A549 (cell line): ENCODE results near the gene ARHGAP35. TPM values are rescaled to one million over a fixed set of nuclear protein-coding genes. Genes with fewer than 3 reads are reported as not detected.

Experiments
- ATAC-seq, 2 experiments: fragments of 200-7000 bp in 1 of 2; fragments of >200 bp in 1 of 2; cut with Nextera tagmentation in 1 of 2; cut with Tn5 transposase in 1 of 2; 3 replicates each; pipeline versions ENCODE4 v1.8.0 to v1.9.1; 2018 to 2020; ENCODE audit warnings: mild to moderate bottlenecking in 1 of 2, moderate library complexity in 1 of 2
- CTCF ChIA-PET: fragments of 300-600 bp; sonication (Branson Sonifier 250); formaldehyde crosslinking; extraction: SDS; loops from one replicate; lab custom pipeline; 2021; ENCODE audit warnings: antibody characterized with exemption, inconsistent platforms; lab: Yijun Ruan, JAX
- POLR2A ChIA-PET: fragments of 350-600 bp; formaldehyde crosslinking; extraction: SDS; loops from one replicate; lab custom pipeline; 2021; ENCODE audit warnings: antibody characterized with exemption, inconsistent platforms; lab: Yijun Ruan, JAX
- DNase-seq, 2 experiments: peaks; one replicate each; pipeline versions ENCODE4 v3.0.0 to v3.0.0-alpha.2; 2011 to 2016; ENCODE audit warnings: low read depth in 1 of 2, low spot score in 1 of 2
- FAIRE-seq: peaks from 2 replicates; lab custom pipeline; 2011; peaks lifted over from hg19 to GRCh38; lab: Jason Lieb, UNC
- H3K27ac ChIP-seq, 2 experiments: fragments of >200 bp; sonication (Bioruptor Twin); formaldehyde crosslinking; 3 replicates each; pipeline ENCODE4 v1.5.1; 2016 to 2017
- H3K4me1 ChIP-seq: fragments of >200 bp; sonication (Bioruptor Twin); formaldehyde crosslinking; 3 replicates; pipeline ENCODE4 v1.6.1; 2016
- H3K4me2 ChIP-seq: fragments of >200 bp; sonication (Bioruptor Twin); formaldehyde crosslinking; 3 replicates; pipeline ENCODE4 v1.6.1; 2016
- H3K4me3 ChIP-seq: fragments of >200 bp; sonication (Bioruptor Twin); formaldehyde crosslinking; 3 replicates; pipeline ENCODE4 v1.5.1; 2016
- H3K9me3 ChIP-seq: fragments of >200 bp; sonication (Bioruptor Twin); formaldehyde crosslinking; 3 replicates; pipeline ENCODE4 v1.6.1; 2016
- BHLHE40 ChIP-seq: IDR thresholded peaks from 2 replicates; pipeline ENCODE4 v1.6.1; 2012; ENCODE audit warnings: low read depth, low read length, inconsistent platforms
- CEBPB ChIP-seq, 2 experiments: fragments of >200 bp in 1 of 2; sonication (Bioruptor Twin) in 1 of 2; formaldehyde crosslinking in 1 of 2; IDR thresholded peaks; 2 replicates each; pipeline ENCODE4 v1.6.1; 2012 to 2016
- CHD2 ChIP-seq: fragments of 150-350 bp; IDR thresholded peaks from 2 replicates; pipeline ENCODE4 v1.6.1; 2014; ENCODE audit warnings: low read length; ENCODE audit not compliant: partially characterized antibody
- EHMT2 ChIP-seq: fragments of 200-600 bp; sonication (generic); IDR thresholded peaks from 2 replicates; pipeline ENCODE4 v1.6.1; 2016; ENCODE audit warnings: antibody characterized with exemption, low read depth, mild to moderate bottlenecking, moderate library complexity
- EP300 ChIP-seq, 2 experiments: fragments of >200 bp; sonication (Bioruptor Twin); formaldehyde crosslinking; IDR thresholded peaks; 2 replicates in 1 of 2; 3 replicates in 1 of 2; pipeline ENCODE4 v1.6.1; 2016 to 2017
- GATA3 ChIP-seq: IDR thresholded peaks from 2 replicates; pipeline ENCODE4 v1.6.1; 2012; ENCODE audit warnings: borderline replicate concordance
- HDAC2 ChIP-seq: fragments of 200-600 bp; sonication (generic); IDR thresholded peaks from 2 replicates; pipeline ENCODE4 v1.6.1; 2016
- HEYL ChIP-seq: fragments of 250-450 bp; sonication (Bioruptor Pico); IDR thresholded peaks from 2 replicates; pipeline ENCODE4 v1.8.0; 2021; ENCODE audit warnings: mild to moderate bottlenecking, moderate library complexity
- MAFK ChIP-seq: fragments of 450-650 bp; IDR thresholded peaks from 2 replicates; pipeline ENCODE4 v1.6.1; 2014; ENCODE audit not compliant: partially characterized antibody
- NFE2L2 ChIP-seq: fragments of 150-350 bp; conservative IDR thresholded peaks from 2 replicates; pipeline ENCODE4 v1.6.1; 2014; ENCODE audit warnings: low read length
- NPAS2 ChIP-seq: fragments of 250-450 bp; sonication (Bioruptor Pico); IDR thresholded peaks from 2 replicates; pipeline ENCODE4 v1.8.0; 2022; ENCODE audit warnings: mild to moderate bottlenecking, moderate library complexity, borderline replicate concordance
- NR3C1 ChIP-seq: fragments of >200 bp; sonication (Bioruptor Twin); formaldehyde crosslinking; IDR thresholded peaks from 3 replicates; pipeline ENCODE4 v1.6.1; 2017
- POLR2A ChIP-seq: IDR thresholded peaks from 2 replicates; pipeline ENCODE4 v1.6.1; 2012; ENCODE audit warnings: mild to moderate bottlenecking, low read length
- RNF2 ChIP-seq: fragments of 200-600 bp; sonication (generic); IDR thresholded peaks from 2 replicates; pipeline ENCODE4 v1.6.1; 2016; ENCODE audit warnings: low read depth, mild to moderate bottlenecking, antibody characterized with exemption, moderate library complexity, borderline replicate concordance
- SMC3 ChIP-seq: fragments of >200 bp; sonication (Bioruptor Twin); formaldehyde crosslinking; IDR thresholded peaks from 3 replicates; pipeline ENCODE4 v1.6.1; 2018; ENCODE audit warnings: inconsistent platforms
- TP53 ChIP-seq: fragments of 250-450 bp; sonication (Bioruptor Pico); IDR thresholded peaks from 2 replicates; pipeline ENCODE4 v1.5.0; 2021; ENCODE audit warnings: mild to moderate bottlenecking, moderate library complexity
- ZC3H11A ChIP-seq: fragments of 450-650 bp; IDR thresholded peaks from 2 replicates; pipeline ENCODE4 v1.6.1; 2014; ENCODE audit warnings: antibody characterized with exemption, mild to moderate bottlenecking
- ZSCAN20 ChIP-seq: fragments of 250-450 bp; sonication (Bioruptor Pico); IDR thresholded peaks from 2 replicates; pipeline ENCODE4 v1.8.0; 2022; ENCODE audit warnings: mild to moderate bottlenecking, moderate library complexity
- WGBS: methylation state at CpG from one replicate; pipeline ENCODE4 v1.1.6; 2017; ENCODE audit errors: missing lambda C conversion rate; 5-methylcytosine and 5-hydroxymethylcytosine counted together
- polyA plus RNA-seq, 4 experiments: library from polyadenylated mRNA; depleted of rRNA in 3 of 4; stranded (reverse); fragments of >200 nt; fragmentation: RNase III in 1 of 4; extraction: RNeasy Plus Mini Kit Qiagen cat#74134 plus additional on column Dnase treatment in 1 of 4; gene quantifications; 2 replicates in 3 of 4; 3 replicates in 1 of 4; pipeline ENCODE4 v1.2.3, GENCODE V29; 2011 to 2017
- TF ChIP-seq, protein P1 (sequence below): fragments of 250-450 bp; sonication (Bioruptor Pico); IDR thresholded peaks from 2 replicates; pipeline ENCODE4 v1.5.0; 2021; ENCODE audit warnings: mild to moderate bottlenecking, moderate library complexity, borderline replicate concordance
- TF ChIP-seq, protein P2 (sequence below): IDR thresholded peaks from 2 replicates; pipeline ENCODE4 v1.6.1; 2012
- TF ChIP-seq, protein P3 (sequence below): fragments of 150-350 bp; IDR thresholded peaks from 2 replicates; pipeline ENCODE4 v1.6.1; 2014; ENCODE audit warnings: low read depth, mild to moderate bottlenecking, low read length
- TF ChIP-seq, protein P4 (sequence below): fragments of >200 bp; sonication (Bioruptor Twin); formaldehyde crosslinking; IDR thresholded peaks from 2 replicates; pipeline ENCODE4 v1.6.1; 2016
- TF ChIP-seq, protein P5 (sequence below): fragments of 250-450 bp; sonication (Bioruptor Pico); IDR thresholded peaks from 2 replicates; pipeline ENCODE4 v1.5.0; 2020; ENCODE audit warnings: low read depth, mild to moderate bottlenecking, moderate library complexity

Gene ARHGAP35
- polyA plus RNA-seq, 2 of the 4 experiments (the other 2 are of a cell fraction): 33.3 to 48.5 TPM

DNA sequence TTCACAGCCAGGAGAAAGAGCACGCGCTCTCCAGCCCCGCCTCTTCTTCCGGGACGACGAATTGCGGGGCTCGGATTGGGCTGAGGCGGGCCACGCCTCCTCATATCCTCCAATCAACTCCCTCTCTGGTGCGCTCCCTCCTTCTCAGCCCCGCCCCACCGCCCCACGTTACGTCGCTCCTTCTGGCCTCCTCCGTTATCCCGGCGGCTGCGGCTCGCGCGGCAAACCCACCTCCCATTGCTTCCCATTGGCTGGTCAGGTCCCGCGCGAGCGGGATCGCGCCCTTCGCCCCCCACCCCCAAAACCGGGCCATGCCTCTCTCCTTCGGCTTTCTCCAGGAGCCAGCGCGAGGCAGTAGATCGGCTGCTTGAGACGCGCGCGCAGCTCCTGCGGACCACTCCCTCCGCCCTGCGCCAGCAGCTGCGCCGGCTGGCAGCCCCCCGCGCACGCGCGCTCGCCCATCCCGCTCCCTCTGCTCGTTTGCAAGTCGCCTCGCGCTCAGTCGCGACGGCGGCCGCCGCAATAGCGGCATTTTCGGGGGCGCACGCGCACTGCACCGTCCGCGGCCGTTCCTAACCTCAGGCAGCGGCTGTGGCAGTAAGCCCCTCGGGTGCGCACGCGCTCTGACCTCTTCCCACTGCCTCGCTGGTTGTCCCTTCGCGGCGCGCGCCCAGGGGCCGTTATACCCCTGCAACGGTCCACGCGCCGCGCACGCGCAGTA is 512 bp upstream of the ARHGAP35 start (continued):
- no peak for TF ChIP-seq NFE2L2
- TF ChIP-seq, protein P1, sequence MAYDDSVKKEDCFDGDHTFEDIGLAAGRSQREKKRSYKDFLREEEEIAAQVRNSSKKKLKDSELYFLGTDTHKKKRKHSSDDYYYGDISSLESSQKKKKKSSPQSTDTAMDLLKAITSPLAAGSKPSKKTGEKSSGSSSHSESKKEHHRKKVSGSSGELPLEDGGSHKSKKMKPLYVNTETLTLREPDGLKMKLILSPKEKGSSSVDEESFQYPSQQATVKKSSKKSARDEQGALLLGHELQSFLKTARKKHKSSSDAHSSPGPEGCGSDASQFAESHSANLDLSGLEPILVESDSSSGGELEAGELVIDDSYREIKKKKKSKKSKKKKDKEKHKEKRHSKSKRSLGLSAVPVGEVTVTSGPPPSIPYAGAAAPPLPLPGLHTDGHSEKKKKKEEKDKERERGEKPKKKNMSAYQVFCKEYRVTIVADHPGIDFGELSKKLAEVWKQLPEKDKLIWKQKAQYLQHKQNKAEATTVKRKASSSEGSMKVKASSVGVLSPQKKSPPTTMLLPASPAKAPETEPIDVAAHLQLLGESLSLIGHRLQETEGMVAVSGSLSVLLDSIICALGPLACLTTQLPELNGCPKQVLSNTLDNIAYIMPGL: no peak
- TF ChIP-seq GATA3: no peak; the same call in 1 of the 2 replicates
- TF ChIP-seq, protein P2, sequence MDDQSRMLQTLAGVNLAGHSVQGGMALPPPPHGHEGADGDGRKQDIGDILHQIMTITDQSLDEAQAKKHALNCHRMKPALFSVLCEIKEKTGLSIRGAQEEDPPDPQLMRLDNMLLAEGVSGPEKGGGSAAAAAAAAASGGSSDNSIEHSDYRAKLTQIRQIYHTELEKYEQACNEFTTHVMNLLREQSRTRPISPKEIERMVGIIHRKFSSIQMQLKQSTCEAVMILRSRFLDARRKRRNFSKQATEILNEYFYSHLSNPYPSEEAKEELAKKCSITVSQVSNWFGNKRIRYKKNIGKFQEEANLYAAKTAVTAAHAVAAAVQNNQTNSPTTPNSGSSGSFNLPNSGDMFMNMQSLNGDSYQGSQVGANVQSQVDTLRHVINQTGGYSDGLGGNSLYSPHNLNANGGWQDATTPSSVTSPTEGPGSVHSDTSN: no peak
- TF ChIP-seq, protein P3, sequence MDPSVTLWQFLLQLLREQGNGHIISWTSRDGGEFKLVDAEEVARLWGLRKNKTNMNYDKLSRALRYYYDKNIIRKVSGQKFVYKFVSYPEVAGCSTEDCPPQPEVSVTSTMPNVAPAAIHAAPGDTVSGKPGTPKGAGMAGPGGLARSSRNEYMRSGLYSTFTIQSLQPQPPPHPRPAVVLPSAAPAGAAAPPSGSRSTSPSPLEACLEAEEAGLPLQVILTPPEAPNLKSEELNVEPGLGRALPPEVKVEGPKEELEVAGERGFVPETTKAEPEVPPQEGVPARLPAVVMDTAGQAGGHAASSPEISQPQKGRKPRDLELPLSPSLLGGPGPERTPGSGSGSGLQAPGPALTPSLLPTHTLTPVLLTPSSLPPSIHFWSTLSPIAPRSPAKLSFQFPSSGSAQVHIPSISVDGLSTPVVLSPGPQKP: no peak

DNA sequence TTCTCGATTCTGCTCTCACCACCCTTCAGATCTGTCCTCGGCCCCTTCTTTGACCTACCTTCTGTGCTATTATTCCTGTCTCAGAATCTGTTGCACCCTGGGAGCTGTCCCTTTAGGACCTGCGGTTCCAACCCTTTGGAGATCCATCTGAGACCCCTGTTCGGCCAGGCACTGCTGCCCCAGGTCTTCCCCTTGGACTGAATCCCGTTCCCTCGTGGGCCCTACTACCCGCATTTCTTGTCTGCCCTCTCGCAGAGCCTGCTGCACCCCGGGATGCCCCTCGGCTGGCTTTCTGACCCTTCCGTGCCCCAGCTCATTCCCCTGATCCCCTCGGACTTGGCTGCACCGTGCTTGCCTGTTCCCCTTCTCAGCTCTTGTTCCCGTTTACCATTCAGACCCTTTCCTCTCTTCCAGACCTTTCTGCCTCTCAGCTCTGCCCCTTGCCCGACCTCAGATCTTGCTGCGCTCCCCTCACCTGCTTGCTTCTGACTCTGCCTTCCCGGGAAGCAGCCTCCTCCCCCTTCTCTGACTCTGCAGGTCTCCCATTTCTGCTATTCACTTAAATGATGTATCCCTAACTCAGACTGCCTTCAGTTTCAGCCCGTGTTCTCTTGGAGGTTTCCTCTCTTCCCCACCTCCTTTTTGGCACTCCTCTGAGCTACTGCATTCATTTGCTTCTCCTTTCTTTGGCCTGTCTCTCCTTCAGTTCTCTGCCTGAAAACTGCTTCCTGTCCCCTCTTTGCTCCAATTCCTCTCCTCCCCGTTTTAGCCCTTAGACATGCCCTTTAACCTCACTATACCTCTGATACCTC is 1.1 kb downstream of the ARHGAP35 start:
- peaks cover 63% of the 10 kb centered on the region for H3K4me1 ChIP-seq
- ChIA-PET POLR2A (interaction anchor here (0.7 to 3.1 kb wide), 4 partner anchors 17 to 63 kb away, joined by 3 to 13 read pairs (median 4); no protein-coding TSS in a partner anchor), CTCF (interaction anchor here (0.8 to 4.2 kb wide), 12 partner anchors 8 to 173 kb away, joined by 3 to 47 read pairs (median 6); no protein-coding TSS in a partner anchor)
- DNase-seq (no peak), ATAC-seq (peak in 1 of 2 experiments; percentile 3; a peak in 1 of 6 replicates), FAIRE-seq (no peak)
- no peaks in the 10 kb centered on the region for H3K9me3 ChIP-seq
- 2% methylated on average over 19 of the region's 19 CpGs for WGBS
- H3K4me2 ChIP-seq: peak overlapping the region; percentile 96
- peak overlapping the region; percentile 99 for H3K27ac ChIP-seq
- TF ChIP-seq, protein P4, sequence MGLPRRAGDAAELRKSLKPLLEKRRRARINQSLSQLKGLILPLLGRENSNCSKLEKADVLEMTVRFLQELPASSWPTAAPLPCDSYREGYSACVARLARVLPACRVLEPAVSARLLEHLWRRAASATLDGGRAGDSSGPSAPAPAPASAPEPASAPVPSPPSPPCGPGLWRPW: no peak
- no peak for TF ChIP-seq RNF2
- TF ChIP-seq CEBPB (IDR thresholded peaks at IDR 0.05): no peak
- no peak for TF ChIP-seq EHMT2
- TF ChIP-seq TP53: no peak
- TF ChIP-seq MAFK: no peak
- TF ChIP-seq NPAS2 (CRISPR knock-in tag): no peak
- TF ChIP-seq, all 56 proteins: peak for 0
- peak overlapping the region; percentile 94 for H3K4me3 ChIP-seq

DNA sequence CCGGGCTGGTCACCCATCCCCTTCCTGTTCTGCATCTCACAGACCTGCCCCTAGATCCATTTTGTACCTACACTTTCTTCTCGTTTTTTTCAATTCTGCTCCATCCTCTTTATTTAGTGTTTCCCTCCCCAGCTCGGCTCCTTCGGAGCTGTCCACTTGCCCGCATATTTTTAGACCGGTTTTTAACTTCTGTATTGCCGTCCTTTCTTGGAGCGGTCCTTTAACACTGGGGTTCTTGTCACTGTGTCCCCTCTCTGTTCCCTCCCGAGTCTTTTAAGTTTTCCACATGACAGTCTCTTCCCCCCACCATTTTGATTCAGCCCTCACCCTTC is 1.7 kb downstream of the ARHGAP35 start:
- no peak for ATAC-seq
- CTCF ChIA-PET: interaction anchor here (0.8 to 4.2 kb wide), 11 partner anchors 9 to 173 kb away, joined by 3 to 47 read pairs (median 9); no protein-coding TSS in a partner anchor
- Histone ChIP-seq H3K4me3 (peak overlapping the region; percentile 94), H3K4me2 (peak overlapping the region; percentile 96), H3K4me1 (peaks cover 63% of the 10 kb centered on the region)
- 29% methylated on average over 9 of the region's 9 CpGs for WGBS
- no peak for DNase-seq
- no peak for TF ChIP-seq BHLHE40
- TF ChIP-seq NR3C1: no peak
- no peak for TF ChIP-seq HEYL
- no peak for TF ChIP-seq SMC3
- no peak for TF ChIP-seq EP300 (IDR thresholded peaks at IDR 0.05)
- TF ChIP-seq ZSCAN20 (CRISPR knock-in tag): no peak
- TF ChIP-seq POLR2A: no peak
- no peak for TF ChIP-seq CHD2
- no peak for TF ChIP-seq HDAC2
- TF ChIP-seq, protein P5, sequence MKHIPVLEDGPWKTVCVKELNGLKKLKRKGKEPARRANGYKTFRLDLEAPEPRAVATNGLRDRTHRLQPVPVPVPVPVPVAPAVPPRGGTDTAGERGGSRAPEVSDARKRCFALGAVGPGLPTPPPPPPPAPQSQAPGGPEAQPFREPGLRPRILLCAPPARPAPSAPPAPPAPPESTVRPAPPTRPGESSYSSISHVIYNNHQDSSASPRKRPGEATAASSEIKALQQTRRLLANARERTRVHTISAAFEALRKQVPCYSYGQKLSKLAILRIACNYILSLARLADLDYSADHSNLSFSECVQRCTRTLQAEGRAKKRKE (CRISPR knock-in tag): no peak
- TF ChIP-seq ZC3H11A: no peak
- no peak for TF ChIP-seq RNF2
- TF ChIP-seq, all 56 proteins: peak for 0
- peak overlapping the region; percentile 99 for H3K27ac ChIP-seq
- no peaks in the 10 kb centered on the region for H3K9me3 ChIP-seq
- POLR2A ChIA-PET: interaction anchor here (1.2 kb wide), 1 partner anchor 63 kb away, joined by 3 read pairs; no protein-coding TSS in a partner anchor
- no peak for FAIRE-seq
